Brain microvascular endothelial cell (primary cell): ENCODE results near the gene IQCH.

Source experiments
- DNase-seq: peaks from one replicate; pipeline ENCODE4 v3.0.0-alpha.2; 2020
- H3K27ac ChIP-seq: fragments of 250-450 bp; sonication (Bioruptor Pico); 2 replicates; pipeline ENCODE4 v1.5.1; 2020; ENCODE audit warnings: mild to moderate bottlenecking, moderate library complexity
- H3K27me3 ChIP-seq: fragments of 250-450 bp; sonication (Bioruptor Pico); replicated peaks from 2 replicates; pipeline ENCODE4 v1.5.1; 2020; ENCODE audit warnings: mild to moderate bottlenecking
- H3K36me3 ChIP-seq: fragments of 250-450 bp; sonication (Bioruptor Pico); replicated peaks from 2 replicates; pipeline ENCODE4 v1.5.1; 2020; ENCODE audit warnings: mild to moderate bottlenecking
- H3K4me3 ChIP-seq: 2 replicates; pipeline ENCODE4 v1.5.1; 2011; ENCODE audit warnings: low read depth, mild to moderate bottlenecking, control low read depth, low read length, moderate library complexity
- CTCF ChIP-seq: IDR thresholded peaks from 2 replicates; pipeline ENCODE4 v1.5.1; 2011; ENCODE audit warnings: low read depth, mild to moderate bottlenecking, moderate library complexity, low read length, control low read depth, inconsistent platforms; ENCODE audit errors: missing control alignments
- in situ Hi-C: cut with HindIII; loops from 2 replicates; pipeline ENCODE4 v1.10.0; 2017; ENCODE audit warnings: low sequenced_read_pairs, low pct_ligation_motif_present

Gene IQCH

GRCh38 chr15:67327312-67327711 is 72.7 kb downstream of the IQCH start:
- H3K4me3 ChIP-seq = no peak overlapping the region
- no peak for DNase-seq

GRCh38 chr15:67327737-67328136 is 73.2 kb downstream of the IQCH start:
- TF ChIP-seq CTCF = no peak
- in situ Hi-C loops = no loop called here
- Histone ChIP-seq H3K27me3 (no peaks in the 10 kb centered on the region), H3K27ac (no peak overlapping the region), H3K4me3 (no peak overlapping the region), H3K36me3 (no peaks in the 10 kb centered on the region)
- no peak for DNase-seq

More at GRCh38 chr15:67327312-67327711, 72.7 kb downstream of the IQCH start:
- Histone ChIP-seq H3K36me3 (no peaks in the 10 kb centered on the region), H3K27me3 (no peaks in the 10 kb centered on the region), H3K27ac (no peak overlapping the region)
- in situ Hi-C loops = no loop called here
- no peak for TF ChIP-seq CTCF

- in situ Hi-C loops = no loop called here
- TF ChIP-seq CTCF = no peak
- Histone ChIP-seq H3K4me3 (no peak overlapping the region), H3K27me3 (no peaks in the 10 kb centered on the region), H3K27ac (no peak overlapping the region), H3K36me3 (no peaks in the 10 kb centered on the region)
- DNase-seq = no peak
These were observed 75.6 kb downstream of the IQCH start for GRCh38 chr15:67329984-67330733.

- TF ChIP-seq CTCF = no peak
- H3K36me3 ChIP-seq = no peaks in the 10 kb centered on the region
- in situ Hi-C loops = no loop called here
These were observed 77.1 kb downstream of the IQCH start for GRCh38 chr15:67331676-67332075.

GRCh38 chr15:67335026-67335425 is 80.4 kb downstream of the IQCH start:
- in situ Hi-C loops = no loop called here
- Histone ChIP-seq H3K36me3 (no peaks in the 10 kb centered on the region), H3K27me3 (no peaks in the 10 kb centered on the region), H3K27ac (no peak overlapping the region), H3K4me3 (no peak overlapping the region)
- TF ChIP-seq CTCF = no peak
- no peak for DNase-seq

More at GRCh38 chr15:67331676-67332075, 77.1 kb downstream of the IQCH start:
- H3K27me3 ChIP-seq = no peaks in the 10 kb centered on the region
- H3K27ac ChIP-seq = no peak overlapping the region
- no peak overlapping the region for H3K4me3 ChIP-seq
- no peak for DNase-seq
